Motor neuron (in vitro differentiated cells): ENCODE measurements around the gene GNAQ. TPM values are rescaled to one million over a fixed set of nuclear protein-coding genes. Genes with fewer than 3 reads are reported as not detected.

Experiments used
- ATAC-seq, 8 experiments: fragments of 200-7000 bp; cut with Tn5 transposase; replicated peaks in 6 of 8; 2 replicates each; pipeline ENCODE4 v1.8.0; 2021; ENCODE audit warnings: mild to moderate bottlenecking in 8 of 8, moderate library complexity in 8 of 8
- H3K27ac ChIP-seq, 2 donors: fragments of 250-450 bp; sonication (Bioruptor Pico); 2 replicates each; pipeline ENCODE4 v1.9.0; 2021; ENCODE audit warnings: antibody characterized with exemption in 2 of 2, mild to moderate bottlenecking in 2 of 2, moderate library complexity in 1 of 2
- H3K4me1 ChIP-seq, 2 donors: fragments of 250-450 bp; sonication (Bioruptor Pico); replicated peaks in 1 of 2; 2 replicates each; pipeline ENCODE4 v1.6.1; 2021; ENCODE audit warnings: antibody characterized with exemption in 2 of 2, mild to moderate bottlenecking in 2 of 2, moderate library complexity in 1 of 2
- H3K4me3 ChIP-seq, 5 donors: fragments of 250-450 bp; sonication (Bioruptor Pico); 2 replicates each; pipeline ENCODE4 v1.9.0; 2021; ENCODE audit warnings: antibody characterized with exemption in 5 of 5, mild to moderate bottlenecking in 5 of 5, moderate library complexity in 4 of 5
- WGBS, 10 experiments: fragments of 450-650 bp; shearing (Covaris generic); methylation state at CpG; one replicate each; pipeline ENCODE4 v1.0.0; 2022; 5-methylcytosine and 5-hydroxymethylcytosine counted together
- in situ Hi-C, 9 experiments: fragments of 400-800 bp; cut with MboI; loops; one replicate each; pipeline ENCODE4 v1.15.0; 2021; ENCODE audit warnings: low sequenced_read_pairs in 9 of 9, low pct_unique_long_range_greater_than_20kb in 2 of 9; ENCODE audit not compliant: unreplicated experiment in 9 of 9
- total RNA-seq, 8 experiments: library from RNA; unstranded; fragments of 300-600 nt; gene quantifications; 2 replicates each; pipeline versions ENCODE4 v1.2.3 to v1.2.4, GENCODE V29; 2022

The GNAQ gene
- total RNA-seq, 8 experiments from 2014 or later: 10.5 to 84.7 (median 37.9) TPM

GRCh38 chr9:77747163-77747562, 284.4 kb downstream of the GNAQ start:
- Histone ChIP-seq H3K4me3 (no peak overlapping the region), H3K4me1 (peaks cover 0 to 10% of the 10 kb centered on the region in 2 donors), H3K27ac (no peak overlapping the region)
- no peak for ATAC-seq
- in situ Hi-C loops: loop anchor here in 3 of 9 experiments (25.0 kb wide), 2 partner anchors 285 to 310 kb away; no protein-coding TSS in a partner anchor

GRCh38 chr9:77744841-77745430, 286.7 kb downstream of the GNAQ start:
- WGBS, 10 experiments: 32 to 90% (median 64%) methylated on average over 2 to 6 of the region's 6 CpGs
- in situ Hi-C loops: loop anchor here in 3 of 9 experiments (25.0 kb wide), 2 partner anchors 283 to 308 kb away; no protein-coding TSS in a partner anchor
- peak in 1 of 8 experiments; percentile 28 for ATAC-seq
- H3K4me1 ChIP-seq: peaks cover 0 to under 1% of the 10 kb centered on the region in 2 donors
- H3K4me3 ChIP-seq: no peak overlapping the region
- H3K27ac ChIP-seq: no peak overlapping the region

- Histone ChIP-seq H3K27ac (no peak overlapping the region), H3K4me1 (no peaks in the 10 kb centered on the region), H3K4me3 (no peak overlapping the region)
- ATAC-seq: no peak
- in situ Hi-C loops: loop anchor here in 3 of 9 experiments (25.0 kb wide), 2 partner anchors 281 to 306 kb away; no protein-coding TSS in a partner anchor
- 25 to 100% (median 83%) methylated on average over 1 of the region's 1 CpG; no CpG with 5 or more reads in 1 of the 10 experiments for WGBS, 10 experiments
Observed at GRCh38 chr9:77743386-77743785, 288.2 kb downstream of the GNAQ start.

GRCh38 chr9:77738932-77739331, 292.7 kb downstream of the GNAQ start:
- ATAC-seq: no peak
- 60 to 100% (median 86%) methylated on average over 1 to 4 of the region's 4 CpGs; no CpG with 5 or more reads in 1 of the 10 experiments for WGBS, 10 experiments

GRCh38 chr9:77735494-77735893, 296.1 kb downstream of the GNAQ start:
- 0 to 100% (median 54%) methylated on average over 1 to 4 of the region's 5 CpGs; no CpG with 5 or more reads in 1 of the 10 experiments for WGBS, 10 experiments
- Histone ChIP-seq H3K4me3 (no peak overlapping the region), H3K27ac (no peak overlapping the region), H3K4me1 (peaks cover 0 to 3% of the 10 kb centered on the region in 2 donors)
- in situ Hi-C loops: loop anchor here in 3 of 9 experiments (25.0 kb wide), 2 partner anchors 273 to 298 kb away; no protein-coding TSS in a partner anchor
- ATAC-seq: peak in 6 of 8 experiments; percentile 21 to 93 (median 65)

More at GRCh38 chr9:77738932-77739331, 292.7 kb downstream of the GNAQ start:
- no peak overlapping the region for H3K4me3 ChIP-seq
- H3K4me1 ChIP-seq: peaks cover 0 to 3% of the 10 kb centered on the region in 2 donors
- in situ Hi-C loops: loop anchor here in 3 of 9 experiments (25.0 kb wide), 2 partner anchors 277 to 302 kb away; no protein-coding TSS in a partner anchor
- H3K27ac ChIP-seq: no peak overlapping the region

- peak in 2 of 8 experiments; percentile 58 to 87 for ATAC-seq
- 44 to 100% (median 89%) methylated on average over 1 to 7 of the region's 8 CpGs; no CpG with 5 or more reads in 1 of the 10 experiments for WGBS, 10 experiments
- H3K27ac ChIP-seq: no peak overlapping the region
- H3K4me3 ChIP-seq: no peak overlapping the region
- H3K4me1 ChIP-seq: peaks cover 0 to 3% of the 10 kb centered on the region in 2 donors
- in situ Hi-C loops: loop anchor here in 3 of 9 experiments (25.0 kb wide), 2 partner anchors 270 to 295 kb away; no protein-coding TSS in a partner anchor
Observed at GRCh38 chr9:77731930-77732329, 299.7 kb downstream of the GNAQ start.

GRCh38 chr9:77731008-77731698, 300.5 kb downstream of the GNAQ start:
- Histone ChIP-seq H3K4me3 (no peak overlapping the region), H3K4me1 (peaks cover 0 to 3% of the 10 kb centered on the region in 2 donors), H3K27ac (no peak overlapping the region)
- no peak for ATAC-seq
- in situ Hi-C loops: loop anchor here in 3 of 9 experiments (25.0 kb wide), 2 partner anchors 269 to 294 kb away; no protein-coding TSS in a partner anchor
- 67 to 100% (median 100%) methylated on average over 1 to 2 of the region's 5 CpGs; no CpG with 5 or more reads in 3 of the 10 experiments for WGBS, 10 experiments

GRCh38 chr9:77729177-77729576, 302.4 kb downstream of the GNAQ start:
- no peak for ATAC-seq
- H3K27ac ChIP-seq: no peak overlapping the region
- in situ Hi-C loops: loop anchor here in 3 of 9 experiments (25.0 kb wide), 2 partner anchors 267 to 292 kb away; no protein-coding TSS in a partner anchor

GRCh38 chr9:77726814-77727213, 304.8 kb downstream of the GNAQ start:
- WGBS, 10 experiments: 86 to 100% (median 100%) methylated on average over 1 of the region's 1 CpG; no CpG with 5 or more reads in 2 of the 10 experiments
- no peaks in the 10 kb centered on the region for H3K4me1 ChIP-seq
- in situ Hi-C loops: loop anchor here in 3 of 9 experiments (25.0 kb wide), 2 partner anchors 265 to 290 kb away; no protein-coding TSS in a partner anchor
- no peak for ATAC-seq
- no peak overlapping the region for H3K27ac ChIP-seq
- H3K4me3 ChIP-seq: no peak overlapping the region

More at GRCh38 chr9:77729177-77729576, 302.4 kb downstream of the GNAQ start:
- Histone ChIP-seq H3K4me1 (no peaks in the 10 kb centered on the region), H3K4me3 (no peak overlapping the region)
- 83 to 100% (median 100%) methylated on average over 1 of the region's 1 CpG; no CpG with 5 or more reads in 5 of the 10 experiments for WGBS, 10 experiments

- ATAC-seq: no peak
- H3K27ac ChIP-seq: no peak overlapping the region
- no peak overlapping the region for H3K4me3 ChIP-seq
- no peaks in the 10 kb centered on the region for H3K4me1 ChIP-seq
- in situ Hi-C loops: loop anchor here in 3 of 9 experiments (25.0 kb wide), 2 partner anchors 264 to 289 kb away; no protein-coding TSS in a partner anchor
Observed at GRCh38 chr9:77726289-77726688, 305.3 kb downstream of the GNAQ start.

- H3K4me1 ChIP-seq: no peaks in the 10 kb centered on the region
- no peak overlapping the region for H3K27ac ChIP-seq
- WGBS, 10 experiments: 59 to 100% (median 93%) methylated on average over 1 to 6 of the region's 6 CpGs; no CpG with 5 or more reads in 2 of the 10 experiments
- ATAC-seq: no peak
- no peak overlapping the region for H3K4me3 ChIP-seq
- in situ Hi-C loops: loop anchor here in 3 of 9 experiments (25.0 kb wide), 2 partner anchors 264 to 289 kb away; no protein-coding TSS in a partner anchor
Observed at GRCh38 chr9:77725820-77726219, 305.8 kb downstream of the GNAQ start.

GRCh38 chr9:77725046-77725694, 306.4 kb downstream of the GNAQ start:
- Histone ChIP-seq H3K4me3 (no peak overlapping the region), H3K4me1 (no peaks in the 10 kb centered on the region), H3K27ac (no peak overlapping the region)
- 50 to 100% (median 50%) methylated on average over 1 to 2 of the region's 2 CpGs; no CpG with 5 or more reads in 1 of the 10 experiments for WGBS, 10 experiments
- in situ Hi-C loops: loop anchor here in 3 of 9 experiments (25.0 kb wide), 2 partner anchors 263 to 288 kb away; no protein-coding TSS in a partner anchor
- ATAC-seq: no peak
